HCT116 (cell line): ENCODE results near the gene SMTNL2. TPM values are rescaled to one million over a fixed set of nuclear protein-coding genes. Genes with fewer than 3 reads are reported as not detected.

ENCODE experiments used
- ATAC-seq: fragments of 200-7000 bp; cut with Tn5 transposase; 2 replicates; pipeline ENCODE4 v1.9.1; 2020; ENCODE audit warnings: mild to moderate bottlenecking, moderate library complexity
- BruUV-seq: library from RNA; stranded (reverse); fragments of 400-500 nt; replicated peaks from 2 replicates; lab custom pipeline; 2021; lab: Mats Ljungman, UMichigan
- CTCF ChIA-PET: fragments of 300-600 bp; sonication (Branson Sonifier 250); formaldehyde crosslinking; loops from one replicate; lab custom pipeline; 2021; ENCODE audit warnings: antibody characterized with exemption; lab: Charles Lee
- POLR2A ChIA-PET: fragments of 300-600, 350-600 bp; sonication (Branson Sonifier 250); formaldehyde crosslinking; loops from one replicate; lab custom pipeline; 2021; ENCODE audit warnings: antibody characterized with exemption; lab: Charles Lee
- RAD21 ChIA-PET, 2 experiments: fragments of 300-600 bp; sonication (Branson Sonifier 250); formaldehyde crosslinking; loops; one replicate each; lab custom pipeline; 2023; ENCODE audit warnings: low total read pairs in 2 of 2; ENCODE audit not compliant: uncharacterized antibody in 2 of 2, unreplicated experiment in 2 of 2, low non-redundant PET in 1 of 2; lab: Charles Lee
- DNase-seq: peaks from one replicate; pipeline ENCODE4 v3.0.0-alpha.2; 2010; ENCODE audit warnings: low read depth, low spot score
- H2AFZ ChIP-seq: fragments of 200-600 bp; shearing (Covaris generic), sonication (generic); 2 replicates; pipeline ENCODE4 v1.6.1; 2017; ENCODE audit warnings: low read depth, mixed run types, mixed read lengths, antibody characterized with exemption, low read length; ENCODE audit not compliant: poor library complexity, severe bottlenecking
- H3K27ac ChIP-seq: 2 replicates; pipeline ENCODE4 v1.5.1; 2012; ENCODE audit warnings: low read depth, low read length
- H3K27me3 ChIP-seq: fragments of 200-600 bp; sonication (generic); 2 replicates; pipeline ENCODE4 v1.6.1; 2016; ENCODE audit warnings: mixed run types, low read length, mixed read lengths; ENCODE audit not compliant: insufficient read depth
- H3K36me3 ChIP-seq, 2 experiments: fragments of 200-500 bp in 1 of 2; fragments of 200-600 bp in 1 of 2; sonication (Bioruptor generic) in 1 of 2; sonication (generic) in 1 of 2; 2 replicates each; pipeline versions ENCODE4 v1.5.1 to v1.6.1; 2014 to 2016; ENCODE audit warnings: low read length in 2 of 2, inconsistent platforms in 1 of 2, mixed read lengths in 1 of 2, mixed run types in 1 of 2; ENCODE audit not compliant: insufficient read depth in 2 of 2, control insufficient read depth in 1 of 2
- H3K4me1 ChIP-seq, 2 experiments: fragments of 200-600 bp in 1 of 2; sonication (generic) in 1 of 2; 2 replicates each; pipeline versions ENCODE4 v1.5.1 to v1.6.1; 2012 to 2017; ENCODE audit warnings: low read length in 2 of 2, inconsistent platforms in 1 of 2, mild to moderate bottlenecking in 1 of 2, mixed read lengths in 1 of 2, mixed run types in 1 of 2, moderate library complexity in 1 of 2; ENCODE audit not compliant: insufficient read depth in 2 of 2, control insufficient read depth in 1 of 2
- H3K4me2 ChIP-seq: fragments of 200-600 bp; sonication (generic); 2 replicates; pipeline ENCODE4 v1.6.1; 2017; ENCODE audit warnings: mixed run types, low read length, mixed read lengths
- H3K4me3 ChIP-seq, 2 experiments: fragments of 200-600 bp in 1 of 2; sonication (generic) in 1 of 2; replicated peaks in 1 of 2; 2 replicates each; pipeline ENCODE4 v1.5.1; 2011 to 2016; ENCODE audit warnings: low read length in 2 of 2, control low read depth in 1 of 2, low read depth in 1 of 2, mild to moderate bottlenecking in 1 of 2, mixed read lengths in 1 of 2, mixed run types in 1 of 2
- H3K79me2 ChIP-seq: fragments of 200-600 bp; sonication (generic); 2 replicates; pipeline ENCODE4 v1.6.1; 2017; ENCODE audit warnings: mild to moderate bottlenecking, mixed run types, low read length, moderate library complexity, mixed read lengths; ENCODE audit not compliant: insufficient read depth
- H3K9ac ChIP-seq: fragments of 200-600 bp; sonication (generic); 2 replicates; pipeline ENCODE4 v1.6.1; 2016; ENCODE audit warnings: low read length, mixed read lengths
- H3K9me2 ChIP-seq: fragments of 200-600 bp; sonication (generic), shearing (Covaris generic); 2 replicates; pipeline ENCODE4 v1.6.1; 2017; ENCODE audit warnings: mixed run types, mild to moderate bottlenecking, moderate library complexity; ENCODE audit not compliant: insufficient read depth
- H3K9me3 ChIP-seq, 2 experiments: fragments of 200-500 bp in 1 of 2; fragments of 200-600 bp in 1 of 2; sonication (Bioruptor generic) in 1 of 2; sonication (generic) in 1 of 2; 2 replicates each; pipeline ENCODE4 v1.6.1; 2014 to 2017; ENCODE audit warnings: low read length in 2 of 2, mixed read lengths in 2 of 2, inconsistent platforms in 1 of 2, low read depth in 1 of 2, mild to moderate bottlenecking in 1 of 2, mixed run types in 1 of 2, moderate library complexity in 1 of 2; ENCODE audit not compliant: control insufficient read depth in 1 of 2, insufficient read depth in 1 of 2
- H4K20me1 ChIP-seq: fragments of 200-600 bp; sonication (generic), shearing (Covaris generic); 2 replicates; pipeline ENCODE4 v1.6.1; 2017; ENCODE audit warnings: mixed run types, mild to moderate bottlenecking, moderate library complexity; ENCODE audit not compliant: insufficient read depth
- CBX3 ChIP-seq: IDR thresholded peaks from 2 replicates; pipeline ENCODE4 v1.6.1; 2012; ENCODE audit warnings: low read depth
- CEBPB ChIP-seq: IDR thresholded peaks from 2 replicates; pipeline ENCODE4 v1.6.1; 2012; ENCODE audit warnings: low read depth
- ELF1 ChIP-seq: IDR thresholded peaks from 2 replicates; pipeline ENCODE4 v1.6.1; 2012; ENCODE audit warnings: low read depth, borderline replicate concordance
- EZH2 ChIP-seq: fragments of 200-600 bp; sonication (generic); IDR thresholded peaks from 2 replicates; pipeline ENCODE4 v1.6.1; 2017; ENCODE audit warnings: antibody characterized with exemption, mixed run types
- EZH2phosphoT487 ChIP-seq: fragments of 200-600 bp; IDR thresholded peaks from 2 replicates; pipeline ENCODE4 v1.6.1; 2018; ENCODE audit warnings: antibody characterized with exemption, borderline replicate concordance
- FOSL1 ChIP-seq: IDR thresholded peaks from 2 replicates; pipeline ENCODE4 v1.6.1; 2012; ENCODE audit warnings: low read depth
- JUND ChIP-seq: IDR thresholded peaks from 2 replicates; pipeline ENCODE4 v1.6.1; 2012
- POLR2A ChIP-seq: IDR thresholded peaks from 2 replicates; pipeline ENCODE4 v1.7.0; 2011; ENCODE audit warnings: borderline replicate concordance; ENCODE audit not compliant: insufficient read depth, insufficient read length; ENCODE audit errors: extremely low read depth
- POLR2AphosphoS5 ChIP-seq: IDR thresholded peaks from 2 replicates; pipeline ENCODE4 v1.6.1; 2011; ENCODE audit warnings: mild to moderate bottlenecking, low read depth, low read length, moderate library complexity
- RAD21 ChIP-seq: IDR thresholded peaks from 2 replicates; pipeline ENCODE4 v1.6.1; 2012; ENCODE audit warnings: low read depth, mild to moderate bottlenecking
- SIN3A ChIP-seq: IDR thresholded peaks from 2 replicates; pipeline ENCODE4 v1.6.1; 2012; ENCODE audit warnings: low read depth
- SP1 ChIP-seq: IDR thresholded peaks from 2 replicates; pipeline ENCODE4 v1.6.1; 2012; ENCODE audit warnings: low read depth
- SRF ChIP-seq: IDR thresholded peaks from 2 replicates; pipeline ENCODE4 v1.6.1; 2012; ENCODE audit warnings: low read depth
- YY1 ChIP-seq: IDR thresholded peaks from 2 replicates; pipeline ENCODE4 v1.6.1; 2011; ENCODE audit warnings: low read length, low read depth, moderate library complexity, mild to moderate bottlenecking; ENCODE audit not compliant: insufficient replicate concordance; ENCODE audit errors: extremely low read depth
- ZFX ChIP-seq: fragments of 450-650 bp; IDR thresholded peaks from 2 replicates; pipeline ENCODE4 v1.6.1; 2017
- ZNF274 ChIP-seq: fragments of 200-500 bp; sonication (Bioruptor generic); IDR thresholded peaks from 2 replicates; pipeline ENCODE4 v1.6.1; 2014; ENCODE audit warnings: mild to moderate bottlenecking, low read depth, low read length, inconsistent platforms
- intact Hi-C: fragments of 100-400 bp; cut with micrococcal nuclease; formaldehyde crosslinking; loops from 2 replicates; pipeline ENCODE4 v1.10.0; 2022
- total RNA-seq: library from RNA; stranded (reverse); gene quantifications from one replicate; pipeline ENCODE4 v1.2.1, GENCODE V29; 2021; ENCODE audit not compliant: unreplicated experiment
- TF ChIP-seq, protein P1 (sequence below): IDR thresholded peaks from 2 replicates; pipeline ENCODE4 v1.6.1; 2012
- TF ChIP-seq, protein P2 (sequence below): IDR thresholded peaks from 2 replicates; pipeline ENCODE4 v1.6.1; 2012; ENCODE audit warnings: low read depth

SMTNL2 gene
- total RNA-seq, 1 experiment from 2014 or later, result 2.3 TPM

DNA sequence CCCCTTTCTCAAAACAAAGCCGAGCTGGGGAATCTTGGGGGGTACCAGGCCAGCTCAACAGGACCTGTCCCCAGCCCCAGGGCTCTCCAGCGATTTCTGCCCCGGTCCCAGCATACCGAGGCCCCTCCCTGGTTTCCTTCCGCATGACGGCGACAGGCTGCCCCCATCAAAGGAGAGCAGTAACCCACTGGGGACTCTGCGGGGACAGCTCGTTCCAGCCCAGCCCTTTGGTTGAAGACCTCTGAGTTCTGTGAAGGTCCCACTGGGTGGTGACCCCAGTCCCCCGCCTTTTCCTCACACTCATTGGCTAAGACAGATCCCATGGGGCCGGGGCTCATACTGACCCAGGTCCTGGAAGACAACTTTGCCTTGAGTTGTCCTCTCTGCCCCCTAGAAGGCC, 4.1 kb downstream of the SMTNL2 start:
- no peak overlapping the region for H3K4me2 ChIP-seq
- ATAC-seq (no peak), DNase-seq (no peak)
- ChIA-PET CTCF (no interaction called here), POLR2A (no interaction called here), RAD21 (no interaction called here)
- no peaks in the 10 kb centered on the region for H3K9me2 ChIP-seq
- no peaks in the 10 kb centered on the region for H4K20me1 ChIP-seq
- intact Hi-C loops, result no loop called here
- peaks cover 5 to 29% of the 10 kb centered on the region in 2 experiments for H3K4me1 ChIP-seq
- TF ChIP-seq ZFX, result no peak
- no peak for TF ChIP-seq SRF
- TF ChIP-seq POLR2A, result no peak
- TF ChIP-seq, protein P1, sequence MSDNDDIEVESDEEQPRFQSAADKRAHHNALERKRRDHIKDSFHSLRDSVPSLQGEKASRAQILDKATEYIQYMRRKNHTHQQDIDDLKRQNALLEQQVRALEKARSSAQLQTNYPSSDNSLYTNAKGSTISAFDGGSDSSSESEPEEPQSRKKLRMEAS, result no peak
- TF ChIP-seq FOSL1, result no peak
- H3K9ac ChIP-seq, result no peak overlapping the region
- no peak overlapping the region for H3K27ac ChIP-seq
- no TSS peak for BruUV-seq
- H3K27me3 ChIP-seq, result peaks cover 3% of the 10 kb centered on the region; the same call in 1 of the 2 replicates
- no peak overlapping the region for H3K4me3 ChIP-seq
- no peaks in the 10 kb centered on the region for H3K79me2 ChIP-seq
- H2AFZ ChIP-seq, result no peak overlapping the region
- H3K9me3 ChIP-seq, result no peaks in the 10 kb centered on the region
- H3K36me3 ChIP-seq, result no peaks in the 10 kb centered on the region

DNA sequence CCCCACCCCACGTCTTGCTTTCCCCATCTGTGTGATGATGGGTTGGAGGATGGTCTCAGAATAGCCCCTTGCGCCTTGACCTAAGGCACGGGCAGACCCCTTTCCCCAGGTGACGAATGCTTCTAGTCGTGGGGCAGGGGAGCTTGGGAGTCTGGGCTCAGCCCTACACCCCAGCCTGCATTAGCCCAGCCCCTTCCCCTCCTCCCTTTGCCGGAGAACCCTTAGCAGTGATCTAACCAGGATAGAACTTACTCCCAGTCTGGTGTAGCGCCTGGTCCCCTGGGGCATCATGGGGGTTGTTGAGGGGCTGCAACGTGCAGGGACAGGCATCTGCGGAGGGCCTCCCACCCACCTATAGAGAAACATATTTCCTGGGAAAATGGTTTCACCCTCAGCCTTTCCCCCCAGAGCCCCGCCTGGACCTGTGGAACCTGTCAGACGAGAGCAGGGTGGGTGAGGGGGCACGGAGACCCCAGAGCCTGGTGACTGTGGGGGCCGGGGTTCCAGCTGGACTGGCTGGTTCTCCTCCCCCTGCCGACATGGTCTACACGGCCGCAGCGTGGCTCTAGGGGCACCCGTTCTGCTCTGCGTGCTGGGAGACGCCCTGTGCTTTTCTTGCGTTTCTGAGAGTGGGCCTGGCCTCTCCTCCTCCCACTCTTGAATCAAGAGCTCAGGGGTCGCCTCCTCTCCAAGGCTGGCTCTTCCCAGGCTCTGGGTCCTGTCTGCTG, 4.7 kb downstream of the SMTNL2 start:
- Histone ChIP-seq H3K4me3 (no peak overlapping the region), H3K36me3 (no peaks in the 10 kb centered on the region), H2AFZ (no peak overlapping the region), H3K27me3 (peaks cover 3% of the 10 kb centered on the region; the same call in 1 of the 2 replicates), H3K4me2 (no peak overlapping the region), H3K9ac (no peak overlapping the region), H3K9me3 (no peaks in the 10 kb centered on the region), H3K79me2 (no peaks in the 10 kb centered on the region), H3K27ac (no peak overlapping the region), H4K20me1 (no peaks in the 10 kb centered on the region), H3K4me1 (peaks cover 3 to 23% of the 10 kb centered on the region in 2 experiments), H3K9me2 (no peaks in the 10 kb centered on the region)
- ChIA-PET RAD21 (no interaction called here), POLR2A (no interaction called here), CTCF (no interaction called here)
- DNase-seq (no peak), ATAC-seq (no peak)
- intact Hi-C loops, result no loop called here
- no TSS peak for BruUV-seq
- TF ChIP-seq ZNF274, result no peak
- no peak for TF ChIP-seq ZFX
- no peak for TF ChIP-seq POLR2AphosphoS5
- no peak for TF ChIP-seq JUND
- TF ChIP-seq, protein P1, result no peak
- TF ChIP-seq, protein P2, sequence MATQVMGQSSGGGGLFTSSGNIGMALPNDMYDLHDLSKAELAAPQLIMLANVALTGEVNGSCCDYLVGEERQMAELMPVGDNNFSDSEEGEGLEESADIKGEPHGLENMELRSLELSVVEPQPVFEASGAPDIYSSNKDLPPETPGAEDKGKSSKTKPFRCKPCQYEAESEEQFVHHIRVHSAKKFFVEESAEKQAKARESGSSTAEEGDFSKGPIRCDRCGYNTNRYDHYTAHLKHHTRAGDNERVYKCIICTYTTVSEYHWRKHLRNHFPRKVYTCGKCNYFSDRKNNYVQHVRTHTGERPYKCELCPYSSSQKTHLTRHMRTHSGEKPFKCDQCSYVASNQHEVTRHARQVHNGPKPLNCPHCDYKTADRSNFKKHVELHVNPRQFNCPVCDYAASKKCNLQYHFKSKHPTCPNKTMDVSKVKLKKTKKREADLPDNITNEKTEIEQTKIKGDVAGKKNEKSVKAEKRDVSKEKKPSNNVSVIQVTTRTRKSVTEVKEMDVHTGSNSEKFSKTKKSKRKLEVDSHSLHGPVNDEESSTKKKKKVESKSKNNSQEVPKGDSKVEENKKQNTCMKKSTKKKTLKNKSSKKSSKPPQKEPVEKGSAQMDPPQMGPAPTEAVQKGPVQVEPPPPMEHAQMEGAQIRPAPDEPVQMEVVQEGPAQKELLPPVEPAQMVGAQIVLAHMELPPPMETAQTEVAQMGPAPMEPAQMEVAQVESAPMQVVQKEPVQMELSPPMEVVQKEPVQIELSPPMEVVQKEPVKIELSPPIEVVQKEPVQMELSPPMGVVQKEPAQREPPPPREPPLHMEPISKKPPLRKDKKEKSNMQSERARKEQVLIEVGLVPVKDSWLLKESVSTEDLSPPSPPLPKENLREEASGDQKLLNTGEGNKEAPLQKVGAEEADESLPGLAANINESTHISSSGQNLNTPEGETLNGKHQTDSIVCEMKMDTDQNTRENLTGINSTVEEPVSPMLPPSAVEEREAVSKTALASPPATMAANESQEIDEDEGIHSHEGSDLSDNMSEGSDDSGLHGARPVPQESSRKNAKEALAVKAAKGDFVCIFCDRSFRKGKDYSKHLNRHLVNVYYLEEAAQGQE, result no peak
- no peak for TF ChIP-seq FOSL1
- no peak for TF ChIP-seq EZH2
- no peak for TF ChIP-seq RAD21
- no peak for TF ChIP-seq SIN3A
- no peak for TF ChIP-seq CBX3
- no peak for TF ChIP-seq EZH2phosphoT487
- no peak for TF ChIP-seq SP1
- no peak for TF ChIP-seq YY1
- no peak for TF ChIP-seq CEBPB
- TF ChIP-seq ELF1, result no peak
